KOPT-K1 (cell line): ENCODE measurements around the gene C1orf35.

Experiments
- H3K27ac ChIP-seq: fragments of 200-600 bp; sonication (generic); 2 replicates; pipeline ENCODE4 v1.5.1; 2016; ENCODE audit warnings: antibody characterized with exemption, mild to moderate bottlenecking, low read depth, low read length; ENCODE audit not compliant: poor library complexity, severe bottlenecking
- H3K36me3 ChIP-seq: fragments of 200-600 bp; sonication (generic); 2 replicates; pipeline ENCODE4 v1.5.1; 2017; ENCODE audit warnings: antibody characterized with exemption, mild to moderate bottlenecking, low read length, moderate library complexity; ENCODE audit not compliant: insufficient read depth
- H3K9me3 ChIP-seq: fragments of 200-600 bp; sonication (generic); 2 replicates; pipeline ENCODE4 v1.5.1; 2017; ENCODE audit warnings: antibody characterized with exemption, low read length, mild to moderate bottlenecking; ENCODE audit not compliant: insufficient read depth, poor library complexity, severe bottlenecking

Gene C1orf35

DNA sequence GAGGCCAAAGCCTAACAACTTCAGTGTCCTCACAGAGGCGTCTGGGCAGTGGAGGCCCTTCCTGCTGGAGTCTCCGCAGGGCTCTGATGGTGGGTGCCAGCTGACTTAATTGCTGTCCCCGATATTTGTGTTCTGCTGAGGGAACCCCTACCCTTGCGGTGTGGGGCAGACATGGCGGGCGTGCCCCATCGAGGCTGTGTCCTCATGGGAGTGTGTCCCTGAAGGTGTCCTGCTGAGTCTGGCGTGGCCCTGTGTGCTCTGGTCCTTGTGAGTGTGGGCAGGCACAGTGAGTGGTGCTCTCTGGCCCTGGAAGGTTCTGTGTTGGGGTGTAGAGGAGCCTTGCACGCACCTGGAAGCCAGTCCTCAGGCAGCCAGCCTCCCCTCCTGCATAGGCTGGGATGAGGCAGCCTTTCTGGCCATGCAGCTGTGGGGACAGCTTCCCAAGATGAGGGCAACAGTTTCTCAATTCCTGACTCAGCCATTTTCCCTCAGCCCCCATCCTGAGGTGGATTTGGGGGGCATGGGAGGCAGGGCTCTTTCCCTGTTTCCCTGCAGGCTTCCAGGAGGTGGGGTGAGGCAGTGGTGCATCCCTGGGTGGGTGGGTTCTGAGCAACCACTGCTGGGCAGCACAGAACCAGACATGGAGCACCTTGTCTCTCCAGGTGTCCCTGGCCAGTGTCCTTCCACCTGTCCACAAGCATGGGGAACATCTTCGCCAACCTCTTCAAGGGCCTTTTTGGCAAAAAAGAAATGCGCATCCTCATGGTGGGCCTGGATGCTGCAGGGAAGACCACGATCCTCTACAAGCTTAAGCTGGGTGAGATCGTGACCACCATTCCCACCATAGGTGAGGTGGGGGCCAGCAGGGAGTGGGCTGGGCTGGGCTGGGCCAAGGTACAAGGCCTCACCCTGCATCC lies 6.5 kb downstream of the C1orf35 start:
- Histone ChIP-seq H3K27ac (no peak overlapping the region), H3K9me3 (peaks cover 42% of the 10 kb centered on the region), H3K36me3 (peaks cover 99% of the 10 kb centered on the region)

DNA sequence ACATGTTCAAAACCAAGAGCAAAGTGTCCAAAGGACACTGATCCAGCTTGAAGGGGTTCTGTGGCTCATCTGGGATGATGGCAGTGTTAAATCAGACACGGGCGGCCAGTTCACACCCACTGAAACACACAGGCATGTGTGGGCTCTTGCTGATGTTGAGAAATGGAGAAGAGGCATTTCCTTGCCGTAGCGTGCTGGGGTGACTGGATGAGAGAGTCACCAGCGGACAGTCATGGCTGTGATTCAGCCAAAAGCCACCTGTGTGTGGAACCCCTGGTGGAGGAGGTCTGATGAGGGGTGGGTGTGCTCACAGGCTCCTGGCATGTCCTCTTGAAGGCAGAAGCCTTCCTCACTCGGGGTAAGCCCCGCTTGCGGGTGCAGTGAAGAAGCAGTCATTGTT lies 7.2 kb downstream of the C1orf35 start:
- Histone ChIP-seq H3K9me3 (peaks cover 49% of the 10 kb centered on the region), H3K36me3 (peaks cover 100% of the 10 kb centered on the region), H3K27ac (no peak overlapping the region)

DNA sequence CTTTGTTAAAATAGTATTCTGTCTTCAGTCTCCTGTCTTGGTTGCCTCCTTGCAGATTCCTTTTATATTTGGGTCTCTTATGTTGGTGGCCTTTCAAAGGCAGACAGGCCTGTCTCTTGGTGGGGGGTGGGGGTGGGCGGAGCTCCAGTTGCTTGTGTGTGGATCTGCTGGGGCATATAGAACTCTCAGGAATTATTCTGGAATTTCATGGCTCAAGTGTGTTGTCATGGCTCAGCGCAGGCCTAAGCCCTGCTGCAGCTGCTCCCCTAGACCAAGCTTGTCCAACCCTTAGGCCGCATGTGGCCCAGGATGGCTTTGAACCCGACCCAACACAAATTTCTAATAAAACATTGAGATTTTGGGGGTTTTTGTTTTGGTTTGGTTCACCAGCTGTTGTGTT lies 8.0 kb downstream of the C1orf35 start:
- Histone ChIP-seq H3K36me3 (peaks cover 99% of the 10 kb centered on the region), H3K9me3 (peaks cover 55% of the 10 kb centered on the region), H3K27ac (no peak overlapping the region)

DNA sequence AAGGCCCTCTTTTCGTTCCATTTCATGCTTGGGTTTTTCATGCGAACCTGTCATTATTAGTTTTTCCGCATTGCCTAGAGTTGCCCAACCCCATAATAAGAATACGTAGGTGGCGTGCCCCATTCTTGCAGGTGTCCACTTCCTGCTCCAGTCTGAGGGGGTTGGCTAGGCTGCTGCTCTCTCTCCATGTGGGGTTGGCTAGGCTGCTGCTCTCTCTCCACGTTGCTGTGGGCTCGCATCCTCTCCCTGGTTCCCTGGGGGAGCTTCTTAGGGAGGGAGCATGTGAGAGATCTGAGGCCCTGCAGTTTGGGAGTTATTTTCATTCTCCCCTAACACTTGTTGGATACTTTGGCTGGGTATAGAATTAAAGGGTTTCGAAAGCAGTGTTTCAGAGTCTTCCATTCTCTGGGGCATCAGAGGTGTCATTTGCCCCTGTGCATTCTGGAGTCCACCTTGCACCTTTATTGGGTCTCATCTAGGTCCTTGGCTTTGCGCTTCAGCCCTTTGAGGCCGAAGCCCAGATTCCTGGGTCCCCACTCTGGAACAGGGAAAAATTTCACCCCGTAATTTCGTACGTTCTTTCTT lies 8.6 kb downstream of the C1orf35 start:
- H3K9me3 ChIP-seq: peaks cover 55% of the 10 kb centered on the region
- H3K36me3 ChIP-seq: peaks cover 99% of the 10 kb centered on the region
- H3K27ac ChIP-seq: no peak overlapping the region

DNA sequence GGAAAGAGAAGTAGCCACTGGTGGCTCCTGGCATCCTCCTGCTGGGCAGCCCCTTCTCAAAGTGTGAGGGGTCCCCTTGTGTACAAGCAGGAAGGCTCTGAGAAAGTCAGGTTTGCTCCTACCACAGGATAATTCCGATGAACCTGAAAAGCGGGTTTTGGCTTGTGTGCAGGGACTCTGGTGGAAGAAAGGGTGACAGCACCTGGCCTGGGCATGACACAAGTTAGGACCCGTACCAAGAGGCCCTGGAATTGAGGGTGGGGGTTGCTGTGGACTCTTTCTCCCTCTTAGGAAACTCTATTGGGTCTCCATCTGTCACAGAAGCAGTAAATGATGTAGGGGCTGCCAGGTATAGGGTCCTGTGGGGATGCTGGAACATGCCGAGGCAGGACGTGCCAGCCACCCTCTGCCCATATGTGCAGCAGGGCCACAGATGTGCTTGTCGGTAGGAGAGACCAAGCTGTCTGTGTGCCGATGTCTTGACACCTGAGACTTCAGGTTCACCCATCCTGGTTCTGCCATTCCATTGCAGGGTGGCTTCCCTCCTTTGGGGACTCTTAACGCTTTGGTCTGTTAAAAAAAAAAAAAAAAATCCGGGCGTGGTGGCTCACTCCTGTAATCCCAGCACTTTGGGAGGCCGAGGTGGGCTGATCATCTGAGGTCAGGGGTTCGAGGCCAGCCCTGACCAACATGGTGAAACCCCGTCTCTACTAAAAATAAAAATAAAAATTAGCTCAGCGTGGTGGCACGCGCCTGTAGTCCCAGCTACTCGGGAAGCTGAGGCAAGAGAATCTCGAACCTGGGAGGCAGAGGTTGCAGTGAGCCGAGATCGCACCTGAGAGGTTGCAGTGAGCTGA lies 9.8 kb downstream of the C1orf35 start:
- peaks cover 99% of the 10 kb centered on the region for H3K36me3 ChIP-seq

DNA sequence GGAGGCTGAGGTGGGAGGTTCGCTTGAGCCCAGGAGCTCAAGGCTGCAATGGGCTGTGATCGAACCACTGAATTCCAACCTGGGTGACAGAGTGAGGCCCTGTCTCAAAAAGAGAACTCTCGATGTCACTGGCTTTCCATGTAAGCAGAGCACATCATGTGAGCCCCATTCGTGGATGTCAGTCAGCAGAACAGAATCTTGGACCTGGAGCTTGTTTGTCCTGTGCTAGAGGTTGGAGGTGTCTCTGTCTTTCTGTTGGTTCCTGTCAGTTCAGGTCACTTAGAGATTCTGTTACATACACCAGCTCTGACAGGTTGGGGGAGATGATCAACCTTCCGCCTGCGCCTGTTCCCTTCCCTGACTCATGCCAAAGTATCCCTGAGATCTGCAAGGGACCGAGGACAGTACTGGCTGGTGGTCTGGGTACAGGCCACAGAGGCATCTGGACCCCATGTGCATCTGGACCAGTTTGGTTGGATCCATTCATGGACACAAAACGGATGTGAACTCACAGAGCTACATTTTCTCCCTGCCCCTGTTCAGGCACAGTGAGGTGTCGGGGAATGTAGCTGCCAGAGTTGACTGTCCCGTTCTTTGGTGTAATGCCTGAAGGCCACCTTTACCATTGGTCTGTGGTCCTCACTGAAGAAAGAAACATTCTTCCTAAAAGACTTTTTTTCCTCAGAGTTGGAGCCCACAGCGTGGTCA lies 10.6 kb downstream of the C1orf35 start:
- H3K9me3 ChIP-seq: peaks cover 55% of the 10 kb centered on the region
- H3K36me3 ChIP-seq: peaks cover 99% of the 10 kb centered on the region
- H3K27ac ChIP-seq: no peak overlapping the region

More for the DNA sequence above, 9.8 kb downstream of the C1orf35 start:
- Histone ChIP-seq H3K9me3 (peaks cover 55% of the 10 kb centered on the region), H3K27ac (no peak overlapping the region)

DNA sequence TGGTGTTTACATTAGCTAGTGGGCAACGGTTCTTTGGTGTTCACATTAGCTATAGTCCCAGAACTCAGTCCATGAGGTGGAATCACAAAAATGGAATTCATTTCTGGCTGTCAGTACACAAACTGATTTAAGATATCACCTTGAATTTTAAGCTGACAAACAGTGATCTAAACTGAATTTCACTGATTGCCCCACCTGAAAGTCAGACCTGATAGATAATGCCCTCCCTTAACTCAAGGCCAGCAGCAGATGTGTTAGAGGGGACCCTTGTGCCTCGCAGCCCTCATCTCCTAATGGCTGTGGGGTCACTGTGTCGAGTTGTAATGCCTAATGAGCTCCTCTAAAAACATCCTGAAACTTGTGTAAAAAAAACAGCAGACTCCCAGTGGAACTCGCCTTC lies 12.0 kb downstream of the C1orf35 start:
- peaks cover 92% of the 10 kb centered on the region for H3K36me3 ChIP-seq
- no peak overlapping the region for H3K27ac ChIP-seq
- peaks cover 55% of the 10 kb centered on the region for H3K9me3 ChIP-seq

DNA sequence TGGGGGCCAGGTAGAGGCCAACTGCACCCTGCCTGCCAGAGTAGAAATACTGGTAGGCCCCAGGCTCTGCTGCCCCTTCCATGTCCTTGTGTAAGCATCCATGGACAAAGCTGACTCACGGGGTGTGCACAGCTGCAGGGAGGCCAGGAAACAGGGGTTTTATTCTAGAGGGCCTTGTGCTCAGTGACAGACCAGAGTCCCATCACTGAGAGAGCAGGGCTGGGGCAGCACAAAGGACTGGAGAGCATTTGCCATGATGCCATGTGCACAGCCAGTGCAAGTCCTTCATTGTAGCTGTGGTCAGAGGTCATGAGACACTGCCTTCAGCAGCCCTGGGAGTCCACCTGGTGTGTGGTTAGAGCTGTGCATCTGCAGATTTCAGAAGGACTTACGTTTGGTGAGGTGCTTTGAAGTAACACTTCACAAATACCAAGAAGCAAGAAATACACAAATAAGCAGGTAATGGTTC lies 12.5 kb downstream of the C1orf35 start:
- H3K36me3 ChIP-seq: peaks cover 91% of the 10 kb centered on the region
- no peak overlapping the region for H3K27ac ChIP-seq
- H3K9me3 ChIP-seq: peaks cover 52% of the 10 kb centered on the region

DNA sequence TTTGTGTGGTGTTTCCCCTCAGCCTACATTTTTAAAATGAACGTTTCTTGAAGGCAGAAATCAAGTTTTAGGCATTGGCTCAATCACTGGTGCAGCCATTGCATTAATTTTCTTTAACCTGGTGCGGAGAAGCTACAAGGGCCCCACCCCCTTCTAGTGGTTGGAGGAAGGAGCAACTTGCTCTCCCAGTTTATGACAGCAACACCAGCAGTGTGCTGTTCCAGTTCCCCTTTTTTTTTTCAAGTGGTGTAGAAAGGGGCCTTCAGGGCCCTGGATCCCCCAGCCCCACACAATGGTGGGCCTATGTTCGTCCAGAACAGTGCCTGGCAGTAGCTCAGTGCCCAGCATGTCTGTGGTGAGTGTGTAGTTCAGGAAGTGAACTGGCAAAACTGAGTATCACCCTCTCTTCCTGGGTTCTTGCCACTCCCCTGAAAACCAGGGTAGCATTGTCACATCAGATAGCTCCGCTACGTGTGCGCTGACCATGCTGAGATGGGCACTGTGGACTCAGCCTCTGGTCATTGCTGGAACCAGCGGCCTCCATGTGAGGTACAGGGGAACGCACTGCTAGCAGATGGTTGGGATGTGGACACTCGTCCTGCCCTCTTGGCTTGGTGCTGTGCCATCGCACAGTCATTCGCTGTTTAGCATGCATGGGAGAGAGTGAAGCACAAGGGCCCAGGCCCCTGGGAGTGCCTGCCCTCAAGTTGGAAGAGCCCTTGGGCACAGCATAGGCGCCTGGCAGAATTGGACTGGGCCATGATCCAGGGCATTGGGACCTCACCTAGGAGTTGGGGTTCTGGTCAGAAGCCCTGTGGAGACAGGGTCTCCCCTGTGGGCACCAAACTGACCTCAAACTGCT lies 13.4 kb downstream of the C1orf35 start:
- Histone ChIP-seq H3K36me3 (peaks cover 90% of the 10 kb centered on the region), H3K9me3 (peaks cover 43% of the 10 kb centered on the region), H3K27ac (no peak overlapping the region)

DNA sequence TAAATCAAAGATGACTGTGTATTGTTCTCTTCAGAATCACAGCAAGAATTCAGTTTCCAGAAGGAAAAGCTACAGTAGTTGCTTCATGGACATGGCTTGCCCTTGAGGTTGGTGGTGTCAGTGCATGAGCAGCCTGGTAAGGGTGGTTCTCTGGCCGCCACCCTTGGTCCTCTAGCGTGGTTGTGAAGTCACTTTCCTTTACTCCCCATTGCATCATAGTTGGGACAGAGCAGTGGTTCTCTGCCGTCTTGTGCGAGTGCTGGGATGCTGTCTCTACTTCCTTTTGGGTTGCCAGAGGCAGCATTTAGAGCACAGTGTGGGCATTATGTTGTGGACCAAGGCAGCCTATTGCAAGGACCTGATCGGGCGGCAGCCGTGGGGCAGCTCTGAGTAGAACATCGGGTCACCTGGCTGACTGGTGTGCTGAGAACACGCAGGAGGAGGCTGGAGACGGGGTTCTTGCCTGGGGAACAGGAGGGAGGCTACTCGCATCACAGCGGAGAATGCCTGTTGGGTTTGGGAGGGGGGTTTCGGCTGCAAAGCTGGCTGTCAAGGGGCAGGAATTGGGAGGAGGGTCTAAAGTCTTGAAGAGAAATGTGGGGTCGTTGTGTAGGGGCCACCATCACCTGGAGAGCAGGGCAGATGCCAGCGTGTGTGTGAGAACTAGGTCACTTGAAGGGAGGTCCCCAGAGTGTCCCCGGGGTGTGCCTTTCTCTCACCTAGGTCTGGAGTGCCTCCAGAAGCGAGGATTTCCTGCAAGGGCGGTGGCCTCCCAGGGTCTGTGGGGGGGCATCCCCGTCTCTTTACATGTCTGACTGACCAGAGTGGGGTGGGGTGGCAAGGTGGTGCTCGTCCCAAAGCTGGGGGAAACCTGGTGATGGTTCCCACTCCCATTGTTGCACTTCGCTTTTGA lies 14.3 kb downstream of the C1orf35 start:
- peaks cover 87% of the 10 kb centered on the region for H3K36me3 ChIP-seq
- H3K27ac ChIP-seq: no peak overlapping the region
- peaks cover 34% of the 10 kb centered on the region for H3K9me3 ChIP-seq

DNA sequence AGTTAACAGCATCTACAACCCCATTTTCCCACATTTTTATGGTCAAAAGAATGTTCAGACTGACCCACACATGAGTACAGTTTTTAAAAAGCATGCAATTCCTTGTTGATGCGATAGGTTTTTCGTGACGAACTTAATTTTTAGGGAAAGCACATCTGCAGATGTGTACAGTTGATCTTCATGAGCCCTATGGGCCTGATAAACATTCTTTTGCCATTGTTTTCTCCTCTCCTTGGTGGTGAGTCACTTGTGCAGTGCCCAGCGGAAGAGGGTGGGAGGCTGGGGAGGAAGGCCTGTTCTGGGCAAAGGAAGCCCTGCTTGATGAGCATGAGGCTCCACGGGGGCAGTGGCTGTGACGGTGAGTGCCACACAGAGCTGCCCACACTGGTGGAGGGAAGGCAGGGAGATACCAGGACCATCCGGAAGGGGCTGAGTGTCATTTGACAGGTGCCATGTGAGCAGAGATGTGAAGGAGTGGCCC lies 15.3 kb downstream of the C1orf35 start:
- Histone ChIP-seq H3K36me3 (peaks cover 76% of the 10 kb centered on the region), H3K27ac (no peak overlapping the region), H3K9me3 (peaks cover 24% of the 10 kb centered on the region)

DNA sequence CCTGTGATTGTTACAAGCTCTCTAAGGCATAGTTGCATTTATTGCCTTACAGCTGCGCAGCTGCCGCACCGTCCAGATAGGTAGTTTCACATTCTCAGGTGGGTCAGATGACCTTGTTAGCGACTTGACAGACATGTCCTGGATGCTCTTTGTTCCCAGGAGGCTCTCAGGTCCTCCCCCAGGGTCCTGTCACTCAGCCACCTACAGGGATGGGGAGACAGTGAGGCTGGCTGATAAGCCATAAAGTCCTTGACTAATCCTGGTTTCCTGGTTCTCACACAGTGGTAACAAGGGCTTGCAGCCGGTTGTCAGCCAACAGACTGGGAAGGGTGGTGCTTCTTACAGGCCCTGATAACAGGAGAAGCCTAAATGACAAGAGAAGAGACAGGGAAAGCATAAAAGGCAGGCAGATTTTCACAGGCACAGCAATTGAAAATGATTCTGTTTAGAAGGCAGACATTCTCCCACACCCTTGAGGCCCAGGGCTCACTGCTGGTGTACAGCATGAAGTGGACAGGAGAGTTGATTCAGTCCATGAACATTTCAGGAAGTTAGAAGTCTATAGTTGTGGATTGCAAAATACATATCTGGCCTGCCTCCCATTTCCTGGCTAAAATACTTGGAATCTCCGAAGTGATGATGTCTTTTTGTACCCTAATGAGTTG lies 17.7 kb downstream of the C1orf35 start:
- Histone ChIP-seq H3K9me3 (peaks cover under 1% of the 10 kb centered on the region), H3K36me3 (peaks cover 52% of the 10 kb centered on the region), H3K27ac (no peak overlapping the region)
